ENCODE results near the gene ABCC6.
A peak's percentile ranks its signal among the peaks of the same experiment; 100 is the strongest.

DNA sequence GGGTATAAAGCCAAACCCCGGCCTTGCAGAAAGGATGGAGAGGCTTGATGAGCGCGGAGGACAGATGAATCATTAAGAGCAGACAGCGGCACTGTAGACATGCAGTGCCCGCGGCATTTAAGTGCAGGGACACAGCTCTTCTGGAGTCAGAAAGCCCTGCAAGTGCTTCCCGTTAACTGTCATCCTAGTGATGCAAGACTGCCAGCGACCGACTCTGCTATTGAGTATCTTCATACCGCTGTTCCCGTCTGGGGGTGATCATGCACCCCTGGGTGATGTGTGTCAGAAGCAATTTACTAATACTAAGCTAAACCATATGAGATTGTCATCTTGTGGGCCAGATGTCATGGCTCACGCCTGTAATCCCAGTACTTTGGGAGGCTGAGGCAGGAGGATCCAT is 101.0 kb downstream of the ABCC6 start:
- TF ChIP-seq CTCF (IDR thresholded peaks at IDR 0.05; ENCODE audit: insufficient read depth, low read length) (no peak), POLR2AphosphoS5 (IDR thresholded peaks at IDR 0.05; ENCODE audit: low read depth) (0 out of 2 replicates have a peak, but pooled peaks have one; percentile 26)
